Left ventricle myocardium inferior (tissue), 1 donor: Measurements from ENCODE around the gene GART. TPM values are rescaled to one million over a fixed set of nuclear protein-coding genes. Genes with fewer than 3 reads are reported as not detected.

Source experiments
- DNase-seq: peaks from one replicate; pipeline ENCODE4 v3.0.0-alpha.2; 2020
- H3K27ac ChIP-seq: fragments of 200-600 bp; replicated peaks from 2 replicates; pipeline ENCODE4 v1.8.0; 2021
- H3K27me3 ChIP-seq: fragments of 200-600 bp; 2 replicates; pipeline ENCODE4 v1.8.0; 2021; ENCODE audit warnings: low read depth
- H3K36me3 ChIP-seq: fragments of 200-600 bp; 2 replicates; pipeline ENCODE4 v1.8.0; 2021
- H3K4me1 ChIP-seq: fragments of 200-600 bp; 2 replicates; pipeline ENCODE4 v1.8.0; 2021
- H3K4me3 ChIP-seq: fragments of 200-600 bp; 2 replicates; pipeline ENCODE4 v1.8.0; 2021; ENCODE audit warnings: mild to moderate bottlenecking, moderate library complexity
- H3K9me3 ChIP-seq: fragments of 200-600 bp; replicated peaks from 2 replicates; pipeline ENCODE4 v1.8.0; 2021
- CTCF ChIP-seq: fragments of 200-600 bp; IDR thresholded peaks from 2 replicates; pipeline ENCODE4 v1.8.0; 2021; ENCODE audit warnings: antibody characterized with exemption, mild to moderate bottlenecking, borderline replicate concordance
- intact Hi-C: fragments of 100-400 bp; cut with micrococcal nuclease; formaldehyde crosslinking; loops from one replicate; pipeline ENCODE4 v1.11.0; 2022
- total RNA-seq: library from RNA; stranded (reverse); fragmentation: NEBNext Ultra II Directional; extraction: Animal tissue kit (Norgen Biotek cat#: 25700); gene quantifications from one replicate; pipeline ENCODE4 v1.2.1, GENCODE V29; 2021
- donor health status: DM: no; HTN: yes; CAD: no; lungs with severe emphysema.

The GART gene
- total RNA-seq, 1 donor from 2014 or later: 41.5 TPM

- no peak overlapping the region for H3K27ac ChIP-seq
- no peaks in the 10 kb centered on the region for H3K9me3 ChIP-seq
- no peaks in the 10 kb centered on the region for H3K27me3 ChIP-seq
- intact Hi-C loops: no loop called here
- peaks cover 37% of the 10 kb centered on the region for H3K4me1 ChIP-seq
- no peak for DNase-seq
- H3K36me3 ChIP-seq: peaks cover 98% of the 10 kb centered on the region
- TF ChIP-seq CTCF: no peak
- H3K4me3 ChIP-seq: no peak overlapping the region
Measured at GRCh38 chr21:33552999-33553598, 11.2 kb upstream of the GART start.

DNA sequence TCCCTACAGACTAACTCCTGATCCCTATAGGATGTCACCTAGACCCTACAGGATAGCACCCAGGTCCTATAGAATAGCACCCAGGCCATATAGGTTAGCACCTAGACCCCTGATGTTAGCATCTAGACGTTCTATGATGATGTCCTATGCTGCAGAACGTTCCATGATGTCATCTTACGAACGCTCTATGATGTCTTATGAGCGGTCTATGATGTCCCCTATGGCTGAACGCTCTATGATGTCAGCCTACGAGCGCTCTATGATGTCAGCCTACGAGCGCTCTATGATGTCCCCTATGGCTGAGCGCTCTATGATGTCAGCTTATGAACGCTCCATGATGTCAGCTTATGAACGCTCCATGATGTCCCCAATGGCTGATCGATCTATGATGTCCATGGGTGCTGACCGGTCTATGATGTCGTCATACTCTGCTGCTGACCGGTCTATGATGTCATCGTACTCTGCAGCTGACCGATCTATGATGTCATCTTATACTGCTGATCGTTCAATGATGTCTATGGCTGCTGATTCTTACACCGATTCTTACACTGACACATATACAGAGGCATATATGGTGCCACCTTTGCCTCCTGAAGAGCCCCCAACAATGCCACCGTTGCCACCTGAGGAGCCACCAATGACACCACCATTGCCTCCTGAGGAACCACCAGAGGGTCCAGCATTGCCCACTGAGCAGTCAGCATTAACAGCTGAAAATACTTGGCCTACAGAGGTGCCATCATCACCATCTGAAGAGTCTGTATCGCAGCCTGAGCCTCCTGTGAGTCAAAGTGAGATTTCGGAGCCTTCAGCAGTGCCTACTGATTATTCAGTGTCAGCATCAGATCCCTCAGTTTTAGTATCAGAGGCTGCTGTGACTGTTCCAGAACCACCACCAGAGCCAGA lies 10.4 kb upstream of the GART start:
- H3K4me3 ChIP-seq: no peak overlapping the region
- no peak for DNase-seq
- TF ChIP-seq CTCF: no peak
- H3K4me1 ChIP-seq: peaks cover 36% of the 10 kb centered on the region
- no peaks in the 10 kb centered on the region for H3K9me3 ChIP-seq
- intact Hi-C loops: no loop called here
- H3K27me3 ChIP-seq: no peaks in the 10 kb centered on the region
- no peak overlapping the region for H3K27ac ChIP-seq
- H3K36me3 ChIP-seq: peaks cover 98% of the 10 kb centered on the region

DNA sequence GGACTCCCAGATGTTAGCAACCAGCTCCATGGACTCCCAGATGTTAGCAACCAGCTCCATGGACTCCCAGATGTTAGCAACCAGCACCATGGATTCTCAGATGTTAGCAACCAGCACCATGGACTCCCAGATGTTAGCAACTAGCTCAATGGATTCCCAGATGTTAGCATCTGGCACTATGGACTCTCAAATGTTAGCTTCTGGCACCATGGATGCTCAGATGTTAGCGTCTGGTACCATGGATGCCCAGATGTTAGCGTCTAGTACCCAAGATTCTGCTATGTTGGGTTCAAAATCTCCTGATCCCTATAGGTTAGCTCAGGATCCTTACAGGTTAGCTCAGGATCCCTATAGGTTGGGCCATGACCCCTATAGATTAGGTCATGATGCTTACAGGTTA lies 9.7 kb upstream of the GART start:
- H3K27me3 ChIP-seq: no peaks in the 10 kb centered on the region
- H3K27ac ChIP-seq: no peak overlapping the region
- no peak for TF ChIP-seq CTCF
- intact Hi-C loops: no loop called here
- DNase-seq: no peak
- H3K4me1 ChIP-seq: peaks cover 36% of the 10 kb centered on the region
- no peak overlapping the region for H3K4me3 ChIP-seq
- H3K36me3 ChIP-seq: peaks cover 98% of the 10 kb centered on the region
- H3K9me3 ChIP-seq: no peaks in the 10 kb centered on the region

DNA sequence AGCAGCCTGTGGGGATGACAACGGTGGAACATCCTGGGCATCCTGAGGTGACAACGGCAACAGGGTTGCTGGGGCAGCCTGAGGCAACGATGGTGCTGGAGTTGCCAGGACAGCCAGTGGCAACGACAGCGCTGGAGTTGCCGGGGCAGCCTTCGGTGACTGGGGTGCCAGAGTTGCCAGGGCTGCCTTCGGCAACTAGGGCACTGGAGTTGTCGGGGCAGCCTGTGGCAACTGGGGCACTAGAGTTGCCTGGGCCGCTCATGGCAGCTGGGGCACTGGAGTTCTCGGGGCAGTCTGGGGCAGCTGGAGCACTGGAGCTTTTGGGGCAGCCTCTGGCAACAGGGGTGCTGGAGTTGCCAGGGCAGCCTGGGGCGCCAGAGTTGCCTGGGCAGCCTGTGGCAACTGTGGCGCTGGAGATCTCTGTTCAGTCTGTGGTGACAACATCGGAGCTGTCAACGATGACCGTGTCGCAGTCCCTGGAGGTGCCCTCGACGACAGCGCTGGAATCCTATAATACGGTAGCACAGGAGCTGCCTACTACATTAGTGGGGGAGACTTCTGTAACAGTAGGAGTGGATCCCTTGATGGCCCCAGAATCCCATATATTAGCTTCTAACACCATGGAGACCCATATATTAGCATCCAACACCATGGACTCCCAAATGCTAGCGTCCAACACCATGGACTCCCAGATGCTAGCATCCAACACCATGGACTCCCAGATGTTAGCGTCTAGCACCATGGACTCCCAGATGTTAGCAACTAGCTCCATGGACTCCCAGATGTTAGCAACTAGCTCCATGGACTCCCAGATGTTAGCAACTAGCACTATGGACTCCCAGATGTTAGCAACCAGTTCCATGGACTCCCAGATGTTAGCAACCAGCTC lies 9.1 kb upstream of the GART start:
- H3K36me3 ChIP-seq: peaks cover 97% of the 10 kb centered on the region
- no peak overlapping the region for H3K27ac ChIP-seq
- intact Hi-C loops: no loop called here
- TF ChIP-seq CTCF: no peak
- H3K4me1 ChIP-seq: peaks cover 36% of the 10 kb centered on the region
- H3K4me3 ChIP-seq: no peak overlapping the region
- H3K27me3 ChIP-seq: no peaks in the 10 kb centered on the region
- H3K9me3 ChIP-seq: no peaks in the 10 kb centered on the region
- no peak for DNase-seq
